ENCODE results near the gene ZNF423.
"Not testable (repeated sequence)": the region's sequence is repeated elsewhere in the genome, so short reads cannot be mapped to it uniquely, and the experiment has no call there.

ZNF423 gene

GRCh38 chr16:49514073-49514980, 341.6 kb downstream of the ZNF423 start:
- no peak for DNase-seq (ENCODE audit: low read depth in 2 of 2)

- no peak for DNase-seq (ENCODE audit: low read depth in 2 of 2)
Measured at GRCh38 chr16:49513040-49513439, 342.9 kb downstream of the ZNF423 start.

GRCh38 chr16:49510654-49511305, 345.1 kb downstream of the ZNF423 start:
- DNase-seq (ENCODE audit: low read depth in 2 of 2), result no peak

DNA sequence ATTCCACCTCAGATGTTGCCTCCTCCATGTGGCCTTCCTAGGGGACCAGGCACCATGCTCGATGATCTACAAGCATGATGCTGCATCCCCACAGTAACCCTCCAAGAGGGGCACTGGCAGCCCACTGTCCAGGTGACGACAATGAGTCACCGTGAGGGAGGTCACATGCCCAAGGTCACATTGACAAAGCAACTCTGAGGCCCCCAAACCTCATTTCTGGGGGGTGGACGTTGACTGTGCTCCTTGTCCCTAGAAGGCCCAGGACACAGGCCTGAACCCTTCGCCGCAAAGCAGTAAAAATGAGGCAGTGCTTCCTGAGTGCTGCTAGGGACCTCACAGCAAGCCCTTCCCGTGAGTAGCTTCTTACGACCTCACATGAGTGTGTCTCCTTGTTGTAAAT, 345.8 kb downstream of the ZNF423 start:
- no peak for DNase-seq (ENCODE audit: low read depth in 2 of 2)

DNA sequence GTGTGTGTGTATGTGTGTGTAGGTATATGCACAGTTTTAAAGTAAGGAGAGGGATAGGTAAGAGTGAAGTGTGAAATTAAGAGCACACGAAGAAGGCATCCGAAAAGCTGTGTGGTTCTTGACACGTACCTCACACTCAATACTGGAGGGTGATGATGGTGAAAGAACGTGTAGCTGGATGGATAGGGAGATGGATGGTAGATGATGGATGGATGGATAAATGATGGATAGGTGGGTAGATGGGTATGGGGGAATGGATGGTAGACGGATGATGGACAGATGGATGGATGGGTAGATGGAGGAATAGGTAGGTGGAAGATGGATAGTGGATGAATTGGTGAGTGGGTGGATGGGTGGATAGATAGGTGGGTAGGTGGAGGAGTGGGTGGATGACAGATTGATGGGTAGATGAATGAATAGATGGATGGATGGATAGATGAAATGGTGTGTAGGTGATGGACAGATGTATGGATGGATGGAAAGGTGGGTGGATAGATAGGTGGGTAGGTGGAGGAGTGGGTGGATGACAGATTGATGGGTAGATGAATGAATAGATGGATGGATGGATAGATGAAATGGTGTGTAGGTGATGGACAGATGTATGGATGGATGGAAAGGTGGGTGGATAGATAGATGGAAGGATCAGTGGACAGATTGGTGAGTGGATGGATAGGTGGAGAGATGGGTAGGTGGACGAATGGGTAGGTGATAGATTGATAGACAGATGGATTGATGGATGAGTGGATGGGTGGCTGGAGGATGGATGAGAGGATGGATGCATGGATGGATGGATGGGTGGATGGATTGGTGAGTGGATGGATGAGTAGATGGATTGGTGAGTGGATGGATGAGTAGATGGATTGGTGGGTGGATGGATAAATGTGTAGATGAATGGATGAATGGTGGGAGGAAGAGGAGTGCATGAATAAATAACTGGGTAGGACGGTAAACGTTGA, 349.6 kb downstream of the ZNF423 start:
- not testable (repeated sequence) for DNase-seq (ENCODE audit: low read depth in 2 of 2)

DNA sequence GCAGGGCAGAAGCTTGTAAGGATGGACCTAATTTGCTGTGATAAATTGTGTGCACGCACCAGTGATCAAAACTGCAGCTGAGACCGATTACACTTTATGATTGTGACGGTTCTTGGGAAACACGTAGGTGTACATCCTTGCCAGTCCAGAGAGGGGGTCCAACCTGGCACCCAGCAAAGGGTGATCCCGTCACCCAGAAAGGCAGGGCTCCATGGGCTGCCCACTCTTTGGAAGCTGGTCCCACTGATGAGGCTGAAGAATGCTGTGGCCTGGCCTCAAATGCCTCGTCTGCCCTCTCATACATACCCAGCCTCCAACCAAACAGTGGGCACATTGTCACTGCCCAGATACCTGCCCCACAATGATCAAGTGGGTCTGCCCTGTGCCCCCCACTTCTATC, 350.4 kb downstream of the ZNF423 start:
- DNase-seq (ENCODE audit: low read depth in 2 of 2), result no peak

- no peak for DNase-seq (ENCODE audit: low read depth in 2 of 2)
Measured at GRCh38 chr16:49504626-49505025, 351.3 kb downstream of the ZNF423 start.

DNA sequence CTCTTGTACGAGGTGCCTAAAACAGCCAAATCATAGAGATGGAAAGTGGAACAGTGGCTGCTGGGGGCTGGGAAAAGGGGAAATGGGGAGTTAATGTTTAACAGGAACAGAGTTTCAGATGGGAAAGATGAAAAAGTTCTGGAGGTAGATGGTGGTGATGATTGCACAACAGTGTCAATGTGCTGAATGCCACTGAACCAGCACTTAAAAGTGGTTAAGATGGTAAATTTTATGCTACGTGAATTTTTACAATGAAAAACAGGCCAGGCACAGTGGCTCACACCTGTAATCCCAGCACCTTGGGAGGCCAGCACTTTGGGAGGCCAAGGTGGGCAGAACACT, 351.9 kb downstream of the ZNF423 start:
- no peak for DNase-seq (ENCODE audit: low read depth in 2 of 2)

DNA sequence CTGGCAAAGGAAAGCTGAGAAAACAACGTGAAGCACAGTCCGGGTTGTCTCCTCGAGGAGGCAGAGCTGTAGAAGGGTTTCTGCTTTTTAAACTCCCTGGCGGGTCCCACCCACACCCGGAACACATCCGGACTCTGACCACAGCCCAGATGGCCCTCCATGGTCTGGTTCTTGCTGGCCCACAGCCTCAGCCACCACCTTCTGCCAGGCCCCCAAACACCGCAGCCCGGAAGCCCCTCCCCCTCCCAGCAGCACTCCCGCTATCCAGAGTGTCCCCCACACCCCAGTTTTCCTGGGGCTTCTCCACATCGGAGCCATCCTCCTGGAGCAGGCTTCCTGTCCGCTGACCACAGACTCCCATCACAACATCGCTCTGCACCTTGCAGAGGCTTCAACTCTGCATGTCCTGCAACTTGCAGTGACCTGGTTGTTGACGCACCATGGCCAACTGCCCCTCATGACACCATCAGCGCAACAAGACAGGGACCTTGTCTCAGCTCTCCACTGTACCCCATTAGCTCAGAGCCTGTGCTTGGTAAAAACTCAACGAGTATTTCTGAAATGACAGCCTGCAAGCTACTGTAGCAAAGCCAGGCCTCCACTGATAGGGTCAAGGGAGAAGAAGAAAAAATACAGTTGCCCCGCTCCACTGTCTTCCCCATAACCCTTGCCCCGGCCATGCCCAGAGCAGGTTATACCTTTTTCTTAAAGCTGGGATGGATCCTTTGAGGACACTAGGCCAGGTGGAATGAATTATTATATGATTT, 352.5 kb downstream of the ZNF423 start:
- no peak for DNase-seq (ENCODE audit: low read depth in 2 of 2)

GRCh38 chr16:49502136-49502881, 353.6 kb downstream of the ZNF423 start:
- DNase-seq (ENCODE audit: low read depth in 2 of 2), result no peak

DNA sequence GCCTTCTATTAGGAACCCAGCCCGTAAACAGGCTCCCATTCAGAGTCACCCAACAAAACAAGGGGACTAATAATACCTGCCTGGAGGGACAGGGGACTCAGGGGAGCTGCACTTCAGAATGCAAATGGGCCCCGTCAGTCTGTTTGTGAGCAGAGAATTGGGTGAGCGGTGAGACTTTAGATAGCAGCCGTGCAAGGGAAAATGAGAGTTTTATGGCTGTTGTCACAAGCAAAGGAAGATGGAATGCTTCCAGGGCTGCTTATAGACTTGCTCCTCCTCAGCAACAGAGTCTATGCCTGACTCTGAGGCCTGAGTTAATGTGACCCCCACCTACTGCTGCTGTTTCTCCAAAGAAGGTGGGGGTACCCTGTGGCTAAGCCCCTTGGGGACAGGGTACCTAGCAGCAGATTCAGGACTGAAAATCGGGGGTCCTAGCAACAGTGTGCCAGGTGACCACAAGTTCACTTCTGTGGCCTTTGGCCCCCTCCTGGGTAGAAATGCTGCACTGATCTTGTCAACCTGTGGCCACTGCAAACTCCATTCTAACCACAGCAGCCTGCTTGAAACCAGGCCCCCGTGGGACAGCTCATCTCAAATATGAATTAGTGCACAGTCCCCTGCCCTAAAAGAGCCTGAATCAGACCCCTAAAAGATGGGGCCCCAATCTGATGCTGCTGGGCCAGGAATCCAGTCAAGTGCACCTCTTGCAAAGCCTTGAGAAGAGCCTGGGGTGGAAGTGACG, 355.9 kb downstream of the ZNF423 start:
- DNase-seq (ENCODE audit: low read depth in 2 of 2), result no peak

DNA sequence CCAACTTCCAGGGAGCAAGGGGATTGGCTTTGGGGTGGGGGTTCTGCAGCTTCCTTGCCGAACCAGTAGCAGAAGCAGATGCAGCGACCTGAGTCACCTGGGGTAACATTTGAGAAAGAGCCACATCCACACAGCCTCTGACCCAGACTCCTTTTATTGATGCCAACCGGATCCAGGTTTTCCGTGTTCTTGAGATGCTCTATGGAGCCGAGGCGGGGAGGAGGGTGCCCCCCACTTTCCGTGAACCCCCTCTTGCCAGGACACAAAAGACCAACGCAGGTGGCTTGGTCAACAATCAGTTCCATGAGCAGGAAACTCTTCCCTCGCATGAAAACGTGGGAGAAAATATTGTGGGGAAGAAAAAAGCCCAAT, 356.5 kb downstream of the ZNF423 start:
- no peak for DNase-seq (ENCODE audit: low read depth in 2 of 2)

- DNase-seq (ENCODE audit: low read depth in 2 of 2), result no peak
Measured at GRCh38 chr16:49498666-49499413, 357.1 kb downstream of the ZNF423 start.

- no peak for DNase-seq (ENCODE audit: low read depth in 2 of 2)
Measured at GRCh38 chr16:49498264-49498663, 357.6 kb downstream of the ZNF423 start.

DNA sequence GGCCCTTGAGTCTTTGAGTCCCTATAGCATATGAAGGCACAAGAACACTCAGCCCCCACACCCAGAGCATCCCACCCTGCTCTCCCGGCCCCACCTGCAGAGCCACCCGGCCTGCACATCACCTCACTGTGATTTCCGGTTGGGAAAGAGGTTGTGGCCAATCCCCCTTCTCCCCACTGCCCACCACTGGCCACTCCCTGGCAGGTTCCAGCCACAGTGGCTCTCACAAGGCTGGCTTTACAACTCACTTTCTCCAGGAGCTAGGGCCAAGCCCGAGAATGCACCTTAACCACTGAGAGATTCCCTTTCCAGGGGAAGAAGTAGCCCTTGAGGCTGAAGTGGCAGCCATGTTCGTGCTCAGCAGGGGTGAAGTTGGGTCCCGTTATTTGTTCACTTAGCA, 358.4 kb downstream of the ZNF423 start:
- DNase-seq (ENCODE audit: low read depth in 2 of 2), result no peak

DNA sequence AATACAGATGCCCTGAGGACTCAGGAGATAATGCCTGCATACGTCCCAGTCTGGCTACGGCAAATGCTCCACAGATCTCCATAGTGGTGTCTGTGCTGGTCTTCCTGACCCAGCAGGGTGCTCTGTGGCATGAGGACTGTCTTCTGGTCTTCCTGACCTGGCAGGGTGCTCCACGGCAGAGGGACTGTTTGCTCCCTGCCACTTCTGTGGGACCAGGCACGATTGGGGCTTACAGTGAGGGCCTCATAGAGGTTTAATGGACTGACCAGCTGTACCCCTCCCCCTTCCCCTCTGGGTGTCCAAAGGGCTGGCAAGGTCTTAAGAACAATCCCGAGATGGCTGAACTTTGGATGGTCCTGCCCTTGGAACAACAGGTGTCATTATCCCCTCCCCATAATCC, 359.3 kb downstream of the ZNF423 start:
- no peak for DNase-seq (ENCODE audit: low read depth in 2 of 2)

DNA sequence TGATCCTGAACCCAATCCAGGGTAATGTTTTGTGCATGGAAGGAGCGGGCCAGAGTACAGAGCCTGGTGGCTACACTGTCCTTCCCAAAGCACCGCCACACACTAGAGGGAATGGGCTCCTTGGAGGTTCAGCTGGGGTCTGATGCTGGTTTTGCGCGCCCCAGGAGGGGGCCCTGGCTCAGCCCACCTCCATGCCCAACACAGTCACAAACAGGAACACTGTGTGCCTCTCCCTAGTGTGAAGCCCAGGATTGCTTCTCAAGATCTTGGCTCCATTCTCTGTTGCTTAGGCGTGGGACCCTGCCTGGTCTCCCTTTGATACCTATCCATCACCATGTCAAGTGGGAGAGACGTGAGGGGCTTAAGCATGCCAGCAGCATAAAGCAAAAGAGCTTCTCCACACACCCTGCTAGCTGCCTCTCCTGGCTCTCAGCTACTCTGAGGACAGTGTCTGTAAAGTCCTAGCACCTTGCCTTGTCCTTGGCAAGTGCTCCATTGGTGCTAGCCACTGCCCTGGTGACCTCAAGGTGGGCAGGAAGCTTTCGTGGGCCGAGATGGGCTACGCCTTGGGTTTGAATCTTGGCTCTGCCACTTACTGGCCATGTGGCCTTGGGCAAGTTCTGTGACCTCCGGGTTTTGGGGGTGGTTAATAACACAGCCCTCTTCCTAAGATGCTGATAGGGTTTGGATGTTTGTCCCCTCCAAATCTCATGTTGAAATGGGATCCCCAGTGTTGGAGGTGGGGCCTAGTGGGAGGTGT, 360.1 kb downstream of the ZNF423 start:
- DNase-seq (ENCODE audit: low read depth in 2 of 2), result no peak

GRCh38 chr16:49494891-49495566, 360.9 kb downstream of the ZNF423 start:
- DNase-seq (ENCODE audit: low read depth in 2 of 2), result no peak
